HG02642 (cell line): ENCODE data around the gene INTS15.

Experiments
- ATAC-seq: cut with Tn5 transposase; IDR thresholded peaks from one replicate; pipeline ENCODE4 v1.9.1; 2021; ENCODE audit warnings: mild to moderate bottlenecking; ENCODE audit not compliant: unreplicated experiment, poor library complexity

Gene INTS15

GRCh38 chr7:6654113-6654841 lies 64.5 kb downstream of the INTS15 start:
- ATAC-seq: no peak

GRCh38 chr7:6654842-6655610 lies 65.2 kb downstream of the INTS15 start:
- no peak for ATAC-seq

GRCh38 chr7:6655636-6656385 lies 66.0 kb downstream of the INTS15 start:
- ATAC-seq: no peak

- no peak for ATAC-seq
Observed at GRCh38 chr7:6656413-6656812, 66.6 kb downstream of the INTS15 start.
